DLD1 (cell line): Measurements from ENCODE around the gene DGUOK.
"Not testable (repeated sequence)": the region's sequence is repeated elsewhere in the genome, so short reads cannot be mapped to it uniquely, and the experiment has no call there.

Source experiments
- in situ Hi-C: cut with HindIII; loops from 2 replicates; pipeline ENCODE4 v1.10.0; 2017; ENCODE audit warnings: low sequenced_read_pairs

DGUOK gene

DNA sequence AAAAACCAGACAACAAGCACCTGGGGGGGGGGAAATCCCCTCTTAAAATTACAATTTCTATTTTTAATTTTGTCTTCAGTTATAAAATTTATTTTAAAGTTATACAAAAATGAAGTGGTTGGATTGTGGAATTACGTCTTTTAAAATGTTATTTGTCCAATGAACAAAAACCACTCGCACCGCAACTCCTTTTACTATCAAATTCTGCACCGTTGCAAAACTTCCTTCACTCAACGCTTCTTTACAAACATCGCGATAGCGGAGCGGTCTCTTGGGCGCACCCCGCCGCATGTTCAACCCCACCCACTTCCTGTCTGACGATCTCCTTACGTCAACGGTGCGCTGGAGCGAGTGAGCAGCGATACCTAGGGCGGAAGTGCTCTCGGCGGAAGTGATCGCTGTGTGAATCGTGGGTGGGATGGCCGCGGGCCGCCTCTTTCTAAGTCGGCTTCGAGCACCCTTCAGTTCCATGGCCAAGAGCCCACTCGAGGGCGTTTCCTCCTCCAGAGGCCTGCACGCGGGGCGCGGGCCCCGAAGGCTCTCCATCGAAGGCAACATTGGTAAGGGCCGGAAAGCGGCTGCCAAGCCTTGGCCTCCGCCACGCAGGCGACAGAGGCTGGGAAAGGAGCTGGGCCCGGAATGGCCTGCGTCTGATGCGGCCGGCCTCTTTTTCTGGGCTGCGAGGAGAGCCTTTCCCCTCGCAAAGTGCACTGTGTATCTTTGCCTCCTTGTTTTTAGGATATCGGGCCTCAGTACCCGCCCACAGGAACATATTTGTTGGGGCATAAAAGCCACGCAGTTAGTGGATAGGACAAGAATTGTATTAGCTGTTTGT is at the start of gene DGUOK:
Gene DGUOK, plus strand, starts transcription at position 388 of the 835 bp plus-strand sequence. Its CDS starts 31 bp downstream, at position 419.
- in situ Hi-C loops: no loop called here

DNA sequence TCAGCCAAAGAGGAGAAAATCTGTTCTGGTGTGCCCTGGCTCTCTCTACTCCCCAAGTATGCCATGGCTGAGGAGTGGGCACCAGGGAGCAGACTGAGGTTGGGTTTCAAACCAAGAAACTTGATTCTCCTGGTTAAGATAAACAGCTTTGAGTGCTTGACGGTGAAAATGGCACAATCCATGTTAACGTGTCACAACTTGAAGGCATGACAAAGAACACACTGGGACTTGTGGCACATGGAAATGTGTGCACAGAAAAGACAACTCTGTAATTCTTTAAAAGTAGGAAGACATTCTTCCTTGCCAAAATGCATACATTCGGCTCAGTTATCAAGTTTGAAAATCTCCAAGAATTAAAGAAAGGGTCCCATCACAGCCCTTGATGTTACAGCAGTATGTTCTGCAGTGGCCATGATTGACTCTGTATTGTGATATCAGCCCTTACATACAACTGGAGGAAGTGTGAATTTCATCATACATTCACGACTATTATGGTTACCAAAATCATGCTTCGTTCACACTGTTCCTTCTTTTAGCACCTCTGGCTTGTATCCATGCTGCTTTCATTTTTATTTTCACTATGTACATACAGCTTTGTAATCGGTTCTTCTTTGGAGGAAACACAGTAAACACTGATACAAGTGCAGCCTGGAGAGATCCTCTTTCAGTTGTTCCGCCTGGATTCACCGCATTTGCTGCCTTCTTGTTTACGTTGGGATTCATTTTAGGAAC is 49.4 kb upstream of the DGUOK start:
- in situ Hi-C loops: no loop called here

DNA sequence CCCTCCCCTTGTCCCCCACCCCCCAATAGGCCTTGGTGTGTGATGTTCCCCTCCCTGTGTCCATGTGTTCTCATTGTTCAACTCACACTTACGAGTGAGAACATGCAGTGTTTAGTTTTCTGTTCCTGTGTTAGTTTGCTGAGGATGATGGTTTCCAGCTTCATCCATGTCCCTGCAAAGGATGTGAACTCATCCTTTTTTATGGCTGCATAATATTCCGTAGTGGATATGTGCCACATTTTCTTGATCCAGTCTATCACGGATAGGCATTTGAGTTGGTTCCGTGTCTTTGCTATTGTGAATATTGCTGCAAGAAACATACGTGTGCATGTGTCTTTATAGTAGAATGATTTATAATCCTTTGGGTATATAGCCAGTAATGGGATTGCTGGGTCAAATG is 48.7 kb upstream of the DGUOK start:
- in situ Hi-C loops: not testable (repeated sequence)

DNA sequence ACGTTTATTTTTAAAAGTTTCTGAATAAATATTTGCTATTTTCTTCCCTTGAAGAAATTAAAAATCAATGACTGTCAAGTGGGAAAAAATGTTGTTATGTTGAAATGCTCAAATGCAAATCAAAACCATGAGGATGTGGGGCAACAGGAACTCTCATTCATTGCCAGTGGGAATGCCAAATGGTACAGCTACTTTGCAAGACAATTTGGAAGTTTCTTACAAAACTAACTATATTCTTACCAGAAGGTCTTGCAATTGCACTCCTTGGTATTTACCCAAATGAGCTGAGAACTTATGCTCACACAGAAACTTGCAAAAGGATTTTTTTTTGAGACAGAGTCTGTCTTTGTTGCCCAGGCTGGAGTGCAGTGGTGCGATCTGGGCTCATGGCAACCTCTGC is 41.3 kb upstream of the DGUOK start:
- in situ Hi-C loops: no loop called here

DNA sequence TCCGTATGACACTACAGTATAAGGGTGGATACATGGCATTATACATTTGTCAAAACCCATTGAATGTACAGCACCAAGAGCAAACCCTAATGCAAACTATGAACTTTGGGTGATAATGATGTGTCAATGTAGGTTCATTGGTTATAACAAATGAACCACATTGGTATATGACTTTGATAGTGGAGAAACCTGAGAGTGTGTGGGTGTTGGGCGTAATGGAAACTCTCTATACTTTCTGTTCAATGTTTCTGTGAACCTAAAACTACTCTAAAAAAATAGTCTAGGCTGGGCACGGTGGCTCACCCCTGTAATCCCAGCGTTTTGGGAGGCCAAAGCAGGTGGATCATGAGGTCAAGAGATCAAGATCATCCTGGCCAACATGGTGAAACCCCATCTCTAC is 40.3 kb upstream of the DGUOK start:
- in situ Hi-C loops: no loop called here

DNA sequence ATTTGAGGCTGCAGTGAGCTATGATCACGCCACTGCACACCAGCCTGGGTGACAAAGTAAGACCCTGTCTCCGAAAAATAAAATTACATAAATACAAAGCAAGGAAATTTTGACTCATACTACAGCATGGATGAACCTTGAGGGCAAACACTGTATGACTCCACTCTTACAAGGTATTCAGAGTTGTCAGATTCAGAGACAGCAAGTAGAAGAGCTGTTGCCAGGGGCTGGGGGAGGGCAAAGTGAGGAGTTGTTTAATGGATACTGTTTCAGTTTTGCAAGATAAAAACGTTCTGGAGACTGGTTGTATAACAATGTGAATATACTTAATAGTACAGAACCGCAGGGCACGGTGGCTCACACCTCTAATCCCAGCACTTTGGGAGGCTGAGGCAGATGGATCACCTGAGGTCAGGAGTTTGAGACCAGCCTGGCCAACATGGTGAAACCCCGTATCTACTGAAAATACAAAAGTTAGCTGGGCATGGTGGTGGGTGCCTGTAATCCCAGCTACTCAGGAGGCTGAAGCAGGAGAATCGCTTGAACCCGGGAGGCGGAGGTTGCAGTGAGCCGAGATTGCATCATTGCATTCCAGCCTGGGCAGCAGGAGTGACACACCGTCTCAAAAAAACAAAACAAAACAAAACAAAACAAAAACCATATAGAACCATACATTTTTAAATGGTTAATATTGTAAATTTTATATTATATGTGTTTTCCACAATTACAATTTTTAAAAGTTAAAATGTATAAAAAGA is 38.9 kb upstream of the DGUOK start:
- in situ Hi-C loops: not testable (repeated sequence)

DNA sequence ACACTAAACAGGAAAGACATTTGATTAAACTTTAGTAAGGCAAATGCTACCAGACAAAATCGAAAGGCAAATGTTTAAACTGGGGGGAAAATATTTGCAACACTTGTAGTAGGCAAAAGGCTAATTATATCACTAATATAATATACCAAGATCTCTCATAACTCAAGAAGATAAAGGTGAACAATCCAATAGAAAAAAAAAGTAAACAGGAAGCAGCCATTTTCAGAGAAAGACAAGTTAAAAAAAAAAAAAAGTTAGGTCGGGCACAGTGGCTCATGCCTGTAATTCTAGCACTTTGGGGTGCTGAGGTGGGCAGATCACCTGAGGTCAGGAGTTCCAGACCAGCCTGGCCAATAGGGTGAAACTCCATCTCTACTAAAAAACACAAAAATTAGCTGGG is 38.3 kb upstream of the DGUOK start:
- in situ Hi-C loops: no loop called here

DNA sequence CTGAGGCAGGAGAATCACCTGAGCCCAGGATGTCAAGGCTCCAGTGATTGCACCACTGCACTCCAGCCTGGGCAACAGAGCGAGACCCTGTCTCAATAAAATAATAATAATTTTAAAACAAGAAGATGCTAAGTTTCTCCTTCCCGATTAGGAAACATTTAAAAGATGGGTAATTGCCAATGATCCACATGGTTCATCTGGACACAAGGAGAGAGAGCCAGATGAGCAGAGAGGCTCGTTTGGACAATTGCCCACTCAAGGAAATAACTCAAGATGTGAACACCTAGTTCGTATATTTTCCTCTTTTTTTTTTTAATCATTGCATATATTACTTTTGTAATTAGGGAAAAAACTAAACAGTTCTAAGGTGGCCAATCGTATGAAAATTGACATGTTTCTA is 37.5 kb upstream of the DGUOK start:
- in situ Hi-C loops: no loop called here

DNA sequence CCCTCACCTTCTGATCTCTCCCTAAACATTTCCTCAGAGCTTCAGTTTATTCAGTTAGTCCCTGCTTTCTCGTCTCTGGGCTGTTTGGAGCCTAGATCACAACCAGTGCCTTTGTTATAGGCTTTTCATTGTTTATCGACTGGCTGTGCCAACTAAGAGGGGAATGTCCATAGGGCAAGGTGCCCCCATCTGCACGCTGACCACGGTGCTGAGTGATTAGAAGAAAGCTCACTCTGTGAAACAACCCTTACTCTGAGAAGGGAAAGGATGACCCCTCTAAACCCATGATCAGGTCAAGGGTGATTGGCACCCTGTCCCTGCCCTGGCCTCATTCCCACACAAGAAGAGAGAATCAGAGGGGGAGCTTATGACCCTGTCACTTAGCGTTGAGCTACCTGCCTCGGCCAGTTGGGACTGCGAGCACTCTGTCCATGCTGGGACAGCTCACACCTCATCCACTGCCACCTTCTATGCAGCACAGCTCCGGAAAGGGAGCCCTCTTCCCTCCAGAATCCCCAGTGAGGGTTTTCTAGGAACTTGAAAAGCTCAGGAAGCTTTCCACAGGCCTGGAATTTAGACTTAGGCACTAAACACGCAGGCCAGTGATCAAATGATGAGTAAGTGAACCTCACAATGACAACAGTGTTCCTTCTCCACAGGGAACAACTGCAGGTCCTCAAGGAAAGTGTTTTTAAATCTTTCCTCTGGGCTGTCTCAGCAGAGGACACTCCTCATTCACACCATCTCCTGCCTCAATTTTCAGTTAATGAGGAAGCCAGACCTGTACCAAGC is 36.2 kb upstream of the DGUOK start:
- in situ Hi-C loops: loop anchor here (10.0 kb wide), 1 partner anchor 264 kb away; no protein-coding TSS in a partner anchor

DNA sequence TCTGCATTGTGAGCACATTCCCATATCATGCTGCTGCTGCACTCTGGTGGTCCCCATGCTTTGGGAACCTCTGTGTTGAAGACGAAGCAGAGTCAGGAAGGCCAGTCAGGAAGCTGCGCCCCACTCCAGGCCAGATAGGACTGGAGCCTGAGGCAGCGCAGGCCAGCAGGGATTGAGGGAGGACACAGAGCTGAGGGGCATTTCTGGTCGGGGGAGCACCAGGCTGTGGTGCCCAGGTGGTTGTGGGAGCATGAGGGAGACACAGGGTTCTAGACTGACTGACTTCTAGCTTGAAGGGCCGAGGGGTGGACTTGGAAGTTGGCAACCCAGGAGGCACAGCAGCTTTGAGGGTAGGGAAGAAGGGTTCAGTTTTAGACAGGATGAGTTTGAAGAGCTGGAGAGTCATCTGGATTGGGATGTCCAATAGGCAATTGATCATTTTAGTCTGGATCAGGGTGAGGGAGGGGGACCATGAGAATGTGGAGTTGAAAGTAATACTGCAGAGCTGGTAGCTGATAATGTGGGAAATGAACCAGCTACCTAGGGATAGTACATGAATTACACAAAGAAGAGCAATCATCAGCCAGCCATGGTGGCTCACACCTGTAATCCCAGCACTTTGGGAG is 35.3 kb upstream of the DGUOK start:
- in situ Hi-C loops: loop anchor here (10.0 kb wide), 1 partner anchor 263 kb away; no protein-coding TSS in a partner anchor

DNA sequence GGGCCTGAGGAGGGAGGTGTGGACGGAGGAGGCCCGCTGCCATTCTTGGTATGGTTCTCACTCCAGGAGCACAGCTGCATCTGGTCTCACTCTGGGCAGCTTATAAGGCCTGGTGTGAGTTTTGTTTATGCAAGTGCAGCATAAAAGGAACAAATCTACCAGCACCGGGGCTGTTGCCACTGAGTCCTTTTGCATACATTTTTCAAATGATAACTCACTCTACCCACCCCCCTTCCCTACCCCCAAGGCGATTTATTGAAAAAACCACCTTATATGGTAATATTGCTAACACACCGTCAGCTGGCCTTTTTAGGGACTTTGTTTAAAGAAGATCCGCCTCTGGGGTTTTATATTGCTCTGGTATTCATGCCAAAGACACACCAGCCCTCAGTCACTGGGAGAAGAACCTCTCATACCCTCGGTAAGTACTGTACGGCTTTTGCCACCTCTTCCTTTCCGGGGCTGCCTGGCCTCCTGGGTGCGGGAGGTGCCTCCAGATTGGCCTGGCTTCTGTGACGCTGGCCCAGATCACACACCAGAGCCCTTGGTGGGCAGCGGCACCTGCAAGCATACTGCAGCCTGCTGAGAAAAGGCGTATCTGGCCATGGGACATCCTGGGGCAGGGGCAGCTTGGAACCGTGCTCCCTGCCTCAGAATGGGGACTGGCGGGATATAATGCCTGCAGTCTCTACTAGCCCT is 33.9 kb upstream of the DGUOK start, which contains the start of gene ACTG2:
Gene ACTG2, plus strand, starts transcription at position 378 of the 699 bp plus-strand sequence. CDS start 8,304 bp downstream, outside the sequence.
- in situ Hi-C loops: loop anchor here (10.0 kb wide), 1 partner anchor 262 kb away; no protein-coding TSS in a partner anchor

DNA sequence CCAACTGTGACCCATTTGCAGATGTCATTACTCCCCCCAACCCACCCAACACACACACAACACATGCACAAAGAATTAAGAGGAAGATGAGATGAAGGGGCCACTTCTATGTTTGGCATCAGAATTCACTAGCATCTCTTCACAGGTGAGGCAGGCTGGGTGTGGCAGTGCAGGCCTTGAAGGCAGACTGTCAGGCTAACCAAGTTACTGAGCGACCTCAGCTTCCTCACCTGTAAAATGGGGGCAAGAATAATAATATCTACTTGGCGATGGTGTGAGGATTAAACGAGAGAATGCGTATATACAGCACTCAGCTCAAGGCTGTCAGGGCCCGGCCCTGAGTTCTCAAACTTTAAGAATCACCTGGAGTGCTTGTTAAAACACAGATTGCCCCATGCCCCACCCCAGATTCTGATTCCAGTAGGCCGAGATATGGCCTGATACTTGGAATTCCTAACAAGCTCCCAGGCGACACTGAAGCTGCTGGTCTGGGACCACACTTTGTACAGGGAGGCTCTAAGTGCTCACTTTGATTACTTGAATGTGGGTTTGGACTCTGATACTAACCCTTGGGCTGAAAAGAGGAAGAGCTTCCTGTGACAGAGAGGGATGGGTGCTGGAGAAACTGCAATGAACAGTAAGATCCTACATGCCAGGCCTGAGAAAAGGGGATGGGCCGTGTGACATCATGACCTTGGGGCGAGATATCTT is 32.8 kb upstream of the DGUOK start:
- in situ Hi-C loops: loop anchor here (10.0 kb wide), 1 partner anchor 261 kb away; no protein-coding TSS in a partner anchor

DNA sequence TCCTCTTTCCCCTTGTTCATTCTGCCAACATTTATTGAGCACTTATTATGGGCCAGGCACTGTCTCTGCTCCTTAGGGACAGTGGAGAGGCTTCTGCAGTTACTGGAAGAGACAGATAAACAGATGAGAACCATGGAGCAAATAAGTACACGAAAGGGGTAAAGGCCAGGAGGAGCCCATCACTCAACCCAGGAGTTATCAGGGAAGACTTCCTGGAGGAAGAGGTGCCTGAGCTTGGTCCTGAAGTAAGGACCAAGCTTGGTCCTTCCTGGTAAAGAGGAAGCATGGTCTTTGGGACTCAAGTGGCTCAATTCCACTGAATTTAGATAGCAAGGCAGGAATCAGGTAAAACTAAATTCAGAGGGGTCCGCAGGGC is 32.2 kb upstream of the DGUOK start:
- in situ Hi-C loops: loop anchor here (10.0 kb wide), 1 partner anchor 260 kb away; no protein-coding TSS in a partner anchor

DNA sequence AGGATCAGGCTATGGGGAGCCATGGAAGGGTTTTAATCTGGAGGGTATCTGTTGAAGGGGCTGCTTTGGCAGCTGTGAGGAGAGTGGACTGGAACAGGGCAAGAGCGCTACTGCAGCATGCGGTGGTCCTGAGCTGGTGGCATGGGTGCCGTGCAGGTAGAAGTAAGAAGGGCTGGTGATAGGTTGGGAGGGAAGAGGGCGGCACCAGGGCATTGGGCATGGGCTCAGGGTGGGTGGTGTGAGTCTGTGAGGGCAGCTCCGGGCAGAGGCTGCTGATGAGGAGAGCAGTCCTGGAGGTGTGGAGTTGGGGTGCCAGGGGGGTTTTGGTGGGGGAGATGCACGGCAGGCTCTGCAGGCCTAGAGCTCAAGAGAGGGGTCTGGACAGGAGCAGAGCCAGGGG is 31.8 kb upstream of the DGUOK start:
- in situ Hi-C loops: loop anchor here (10.0 kb wide), 1 partner anchor 260 kb away; no protein-coding TSS in a partner anchor

DNA sequence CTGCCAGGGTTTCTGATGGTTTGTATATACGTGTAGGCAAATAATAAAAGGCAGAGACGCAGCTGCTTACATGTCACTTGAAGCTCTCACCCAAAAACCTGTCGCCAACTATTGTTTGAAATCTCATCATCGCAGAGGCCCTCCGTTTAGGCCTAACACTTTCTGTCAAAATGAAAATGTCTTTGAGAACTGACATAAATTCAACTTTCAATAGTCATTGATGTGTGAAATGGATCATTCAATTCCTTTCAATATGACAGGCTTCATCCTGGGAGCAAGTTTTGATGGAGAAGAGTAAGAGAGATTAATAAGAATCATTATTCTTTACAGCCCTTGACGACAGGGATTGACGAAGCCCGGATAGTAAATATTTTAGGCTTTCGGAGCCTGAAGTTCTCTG is 31.2 kb upstream of the DGUOK start:
- in situ Hi-C loops: loop anchor here (10.0 kb wide), 1 partner anchor 259 kb away; no protein-coding TSS in a partner anchor

DNA sequence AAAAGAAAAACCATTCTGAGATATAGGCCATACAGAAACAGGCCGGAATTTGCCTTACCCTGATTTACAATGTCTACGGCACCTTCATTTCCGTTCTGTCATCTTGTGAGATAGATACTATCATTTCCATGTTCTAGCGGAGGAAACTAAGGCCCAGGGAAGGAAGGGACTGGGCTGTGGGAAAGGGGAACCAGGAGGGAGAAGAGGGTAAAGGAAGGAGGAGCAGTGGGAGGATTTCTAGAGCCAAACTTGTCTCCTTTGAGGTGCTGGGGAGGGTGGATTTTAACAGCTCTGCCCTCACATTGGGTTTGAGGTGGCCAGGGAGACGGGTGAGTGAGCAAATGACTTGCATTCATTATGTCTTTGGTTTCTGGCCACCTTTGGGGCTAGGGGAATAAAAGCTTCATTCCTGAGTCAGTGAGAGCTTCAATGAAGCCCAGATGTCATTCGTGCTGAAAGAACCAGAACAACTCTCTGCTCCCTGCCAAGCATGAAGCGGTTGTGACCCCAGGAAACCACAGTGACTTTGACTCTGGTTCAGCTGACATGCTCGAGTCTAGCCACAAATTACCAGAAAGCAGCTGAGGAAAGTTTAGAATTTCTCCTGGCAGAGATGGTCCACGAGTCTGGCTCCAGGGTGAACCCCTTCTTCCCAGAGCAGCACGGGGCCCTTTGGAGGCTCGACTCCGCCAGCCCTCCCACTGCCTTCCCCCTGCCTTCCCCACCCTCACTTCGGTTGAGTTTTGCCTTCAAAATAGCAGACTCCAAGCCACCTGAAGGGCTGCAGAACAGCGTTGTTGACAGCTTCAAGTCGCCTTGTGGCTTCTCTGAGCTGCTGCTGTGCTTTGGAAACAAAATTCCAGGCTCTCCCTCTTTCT is 30.1 kb upstream of the DGUOK start:
- in situ Hi-C loops: loop anchor here (10.0 kb wide), 1 partner anchor 258 kb away; no protein-coding TSS in a partner anchor

DNA sequence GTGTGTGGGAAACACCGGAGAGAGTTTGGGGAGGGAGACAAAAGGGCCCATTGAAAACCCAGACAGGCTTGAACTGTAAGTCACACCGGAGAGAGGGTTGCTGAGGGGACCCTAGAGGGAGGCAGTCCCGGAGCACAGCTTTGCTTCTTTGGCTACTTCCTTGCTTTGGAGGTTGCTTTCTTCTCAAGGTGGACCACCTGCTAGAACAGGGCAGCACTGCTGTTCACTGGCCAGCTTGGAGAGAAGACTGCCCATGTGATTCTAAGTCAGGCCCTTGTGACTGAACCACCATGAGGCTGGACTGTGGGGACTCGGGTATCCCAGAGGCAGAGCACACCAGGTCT is 29.5 kb upstream of the DGUOK start:
- in situ Hi-C loops: loop anchor here (10.0 kb wide), 1 partner anchor 258 kb away; no protein-coding TSS in a partner anchor
